Activated CD4-positive, alpha-beta memory T cell treated with anti-CD3 and anti-CD28 coated beads, Interleukin-2, amount 10 ng/mL, durations not matched to agents 7 days and 5 days (primary cell): ENCODE measurements around the gene ADGRV1. TPM values are rescaled to one million over a fixed set of nuclear protein-coding genes. Genes with fewer than 3 reads are reported as not detected.
"Not testable (repeated sequence)": the region's sequence is repeated elsewhere in the genome, so short reads cannot be mapped to it uniquely, and the experiment has no call there.

Experiments
- CTCF ChIA-PET: fragments of 350-600 bp; sonication (Branson Sonifier 250); formaldehyde crosslinking; loops from one replicate; lab custom pipeline; 2021; ENCODE audit warnings: antibody characterized with exemption, inconsistent platforms; lab: Charles Lee
- POLR2A ChIA-PET: fragments of 350-600 bp; sonication (Branson Sonifier 250); formaldehyde crosslinking; loops from one replicate; lab custom pipeline; 2021; ENCODE audit warnings: antibody characterized with exemption; lab: Charles Lee
- DNase-seq: peaks from one replicate; pipeline ENCODE4 v3.0.0-alpha.2; 2020
- H3K27ac Mint-ChIP-seq: one replicate; pipeline ENCODE4 v1.8.0; 2021; ENCODE audit warnings: mild to moderate bottlenecking, mixed read lengths
- H3K27me3 Mint-ChIP-seq: one replicate; pipeline ENCODE4 v1.8.0; 2021; ENCODE audit warnings: mixed read lengths
- H3K36me3 Mint-ChIP-seq: one replicate; pipeline ENCODE4 v1.8.0; 2021; ENCODE audit warnings: low read depth, mixed read lengths
- H3K4me1 Mint-ChIP-seq: one replicate; pipeline ENCODE4 v1.8.0; 2021; ENCODE audit warnings: mixed read lengths
- H3K4me3 Mint-ChIP-seq: one replicate; pipeline ENCODE4 v1.8.0; 2021; ENCODE audit warnings: mild to moderate bottlenecking, mixed read lengths
- H3K9me3 Mint-ChIP-seq: one replicate; pipeline ENCODE4 v1.8.0; 2021; ENCODE audit warnings: mixed read lengths
- total RNA-seq, 2 experiments: library from RNA; stranded (reverse); gene quantifications; one replicate each; pipeline ENCODE4 v1.2.3, GENCODE V29; 2021

Gene ADGRV1
- total RNA-seq, 2 experiments from 2014 or later: not detected

DNA sequence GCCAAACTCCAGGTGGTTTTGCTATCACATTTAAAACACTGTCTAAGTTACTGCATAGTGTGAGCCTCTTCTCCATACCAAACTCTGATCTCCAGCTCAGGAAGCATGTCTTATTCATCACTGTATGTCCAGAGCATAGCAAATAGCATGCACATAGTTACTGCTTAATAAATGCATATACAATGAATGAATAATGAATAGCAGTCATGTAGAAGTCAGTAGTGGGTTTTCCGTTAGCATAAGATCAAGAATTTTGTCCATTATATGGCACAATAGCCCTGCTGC is 495.1 kb downstream of the ADGRV1 start:
- Mint-ChIP-seq H3K9me3 (no peaks in the 10 kb centered on the region), H3K27ac (no peak overlapping the region), H3K4me3 (no peak overlapping the region), H3K27me3 (peaks cover 8% of the 10 kb centered on the region), H3K36me3 (no peaks in the 10 kb centered on the region), H3K4me1 (no peaks in the 10 kb centered on the region)
- ChIA-PET POLR2A (no interaction called here), CTCF (no interaction called here)
- DNase-seq: no peak

DNA sequence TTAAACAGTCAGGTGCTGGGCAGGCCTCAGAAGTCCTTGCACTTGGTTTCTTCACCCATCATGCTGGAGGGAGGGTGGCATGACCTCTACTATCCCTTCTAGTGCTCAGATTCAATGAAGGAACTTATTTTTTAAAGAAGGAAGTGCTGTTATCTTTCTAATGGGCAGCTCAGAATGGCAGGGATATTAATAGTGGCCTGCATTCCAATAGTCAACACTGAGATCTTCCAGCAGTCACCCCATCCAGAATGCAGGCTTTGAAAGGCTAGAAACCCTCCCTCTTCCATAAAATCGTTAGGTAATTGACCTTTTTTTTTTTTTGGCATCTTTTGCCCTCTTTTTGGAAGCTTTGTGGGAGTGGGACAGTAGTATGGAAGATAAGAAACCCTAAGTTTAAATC is 499.6 kb downstream of the ADGRV1 start:
- H3K27ac Mint-ChIP-seq: no peak overlapping the region
- no peaks in the 10 kb centered on the region for H3K9me3 Mint-ChIP-seq
- peaks cover 11% of the 10 kb centered on the region for H3K27me3 Mint-ChIP-seq
- H3K4me1 Mint-ChIP-seq: no peaks in the 10 kb centered on the region
- ChIA-PET POLR2A (no interaction called here), CTCF (no interaction called here)
- no peak overlapping the region for H3K4me3 Mint-ChIP-seq
- no peak for DNase-seq
- H3K36me3 Mint-ChIP-seq: no peaks in the 10 kb centered on the region

DNA sequence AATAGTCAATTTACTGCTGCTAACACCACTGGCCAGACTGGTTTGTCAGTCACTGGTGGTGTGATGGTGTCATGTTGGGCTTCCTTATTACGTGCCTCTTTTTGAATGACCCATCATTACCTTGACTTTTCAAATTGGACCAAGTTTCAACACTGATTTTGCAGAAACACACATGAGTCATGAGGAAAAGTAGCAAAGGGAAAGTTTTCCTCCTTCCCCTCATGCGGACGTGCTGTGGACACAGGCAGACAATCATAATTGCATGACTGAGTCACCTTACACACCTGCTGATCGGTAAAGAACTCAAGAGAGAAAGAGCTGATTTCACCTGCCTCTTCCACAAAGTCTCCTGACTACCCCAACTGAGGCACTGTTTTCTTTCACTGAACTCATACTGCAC is 500.0 kb downstream of the ADGRV1 start:
- no peak overlapping the region for H3K27ac Mint-ChIP-seq
- DNase-seq: no peak
- H3K36me3 Mint-ChIP-seq: no peaks in the 10 kb centered on the region
- peaks cover 10% of the 10 kb centered on the region for H3K27me3 Mint-ChIP-seq
- no peaks in the 10 kb centered on the region for H3K9me3 Mint-ChIP-seq
- H3K4me3 Mint-ChIP-seq: no peak overlapping the region
- no peaks in the 10 kb centered on the region for H3K4me1 Mint-ChIP-seq
- ChIA-PET CTCF (no interaction called here), POLR2A (no interaction called here)

DNA sequence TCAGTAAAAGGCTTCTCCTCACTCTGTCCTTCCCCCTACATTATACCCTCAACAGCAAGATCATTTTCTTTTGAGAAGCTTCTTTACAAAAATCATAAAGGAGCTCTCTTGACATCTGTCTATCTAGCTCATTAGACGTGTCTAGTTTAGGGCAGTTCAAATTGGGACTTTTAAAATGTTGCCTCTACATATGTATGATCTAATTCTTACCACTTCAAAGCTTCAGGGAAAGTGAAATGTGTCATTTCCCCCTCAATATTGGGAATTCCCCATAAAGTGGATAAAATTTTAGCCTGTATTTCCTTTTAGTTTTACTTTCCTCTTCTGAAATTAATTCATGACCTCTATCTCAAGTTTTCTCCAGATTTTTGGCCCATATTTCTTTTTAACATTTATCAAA is 500.8 kb downstream of the ADGRV1 start:
- POLR2A ChIA-PET: no interaction called here
- Mint-ChIP-seq H3K27ac (no peak overlapping the region), H3K36me3 (no peaks in the 10 kb centered on the region), H3K4me1 (no peaks in the 10 kb centered on the region), H3K4me3 (no peak overlapping the region), H3K27me3 (peaks cover 8% of the 10 kb centered on the region), H3K9me3 (no peaks in the 10 kb centered on the region)
- DNase-seq: no peak
- CTCF ChIA-PET: no interaction called here

DNA sequence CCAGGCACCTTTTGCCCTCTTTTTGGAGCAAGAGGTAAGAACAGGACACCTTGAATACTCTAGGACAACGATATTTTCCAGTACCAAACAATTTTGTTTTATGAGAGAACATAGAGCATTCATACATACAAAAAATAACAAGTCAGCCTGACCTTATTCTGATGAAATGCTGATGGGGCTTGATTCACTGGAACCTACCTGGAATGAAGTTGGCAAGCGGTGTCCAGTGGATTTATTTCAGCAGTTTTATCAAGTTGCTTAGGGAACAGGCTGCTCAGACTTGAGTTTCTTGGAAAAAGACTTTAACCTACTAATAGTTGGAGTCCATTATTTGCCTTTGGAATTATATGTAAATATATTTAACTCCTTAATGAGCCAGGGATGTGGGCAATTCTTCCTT is 502.5 kb downstream of the ADGRV1 start:
- ChIA-PET POLR2A (no interaction called here), CTCF (no interaction called here)
- Mint-ChIP-seq H3K9me3 (no peaks in the 10 kb centered on the region), H3K27me3 (peaks cover 9% of the 10 kb centered on the region), H3K4me3 (no peak overlapping the region), H3K27ac (no peak overlapping the region), H3K4me1 (no peaks in the 10 kb centered on the region), H3K36me3 (no peaks in the 10 kb centered on the region)
- DNase-seq: no peak

DNA sequence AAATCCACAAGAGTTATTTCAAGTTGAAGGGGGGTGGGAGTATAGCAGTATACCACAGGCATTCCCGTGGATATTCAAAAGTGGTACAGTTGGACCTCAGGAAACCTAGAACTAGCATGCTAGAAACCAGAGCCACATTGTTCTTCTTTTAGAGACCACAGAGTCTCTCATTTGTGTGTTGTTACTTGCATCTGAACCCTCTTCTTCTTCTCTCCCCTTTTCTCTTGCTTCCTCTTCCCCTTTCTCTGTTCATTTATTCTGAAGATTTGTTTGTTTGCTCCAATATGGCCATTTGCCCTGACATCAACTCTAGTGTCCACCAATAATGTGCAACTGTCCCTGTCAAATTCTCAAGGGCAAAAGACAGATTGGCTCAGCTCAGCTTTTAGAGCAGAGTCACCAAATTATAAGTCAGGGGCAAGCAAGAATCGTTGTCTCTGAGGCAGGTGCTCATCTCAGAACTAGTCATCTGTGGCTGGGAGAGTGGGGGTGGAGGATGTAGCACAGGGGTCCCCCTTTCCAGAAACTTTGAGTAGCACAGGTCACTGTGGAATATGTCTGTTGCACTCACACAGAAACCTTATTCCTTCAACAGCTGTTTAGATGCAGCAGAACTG is 503.5 kb downstream of the ADGRV1 start:
- ChIA-PET POLR2A (interaction anchor here (0.6 kb wide), 1 partner anchor 191 kb away, joined by 3 read pairs; no protein-coding TSS in a partner anchor), CTCF (interaction anchor here (0.7 kb wide), 1 partner anchor 26 kb away, joined by 4 read pairs; no protein-coding TSS in a partner anchor)
- Mint-ChIP-seq H3K36me3 (no peaks in the 10 kb centered on the region), H3K4me1 (no peaks in the 10 kb centered on the region), H3K9me3 (no peaks in the 10 kb centered on the region), H3K4me3 (no peak overlapping the region), H3K27ac (no peak overlapping the region), H3K27me3 (peaks cover 15% of the 10 kb centered on the region)
- DNase-seq: no peak

DNA sequence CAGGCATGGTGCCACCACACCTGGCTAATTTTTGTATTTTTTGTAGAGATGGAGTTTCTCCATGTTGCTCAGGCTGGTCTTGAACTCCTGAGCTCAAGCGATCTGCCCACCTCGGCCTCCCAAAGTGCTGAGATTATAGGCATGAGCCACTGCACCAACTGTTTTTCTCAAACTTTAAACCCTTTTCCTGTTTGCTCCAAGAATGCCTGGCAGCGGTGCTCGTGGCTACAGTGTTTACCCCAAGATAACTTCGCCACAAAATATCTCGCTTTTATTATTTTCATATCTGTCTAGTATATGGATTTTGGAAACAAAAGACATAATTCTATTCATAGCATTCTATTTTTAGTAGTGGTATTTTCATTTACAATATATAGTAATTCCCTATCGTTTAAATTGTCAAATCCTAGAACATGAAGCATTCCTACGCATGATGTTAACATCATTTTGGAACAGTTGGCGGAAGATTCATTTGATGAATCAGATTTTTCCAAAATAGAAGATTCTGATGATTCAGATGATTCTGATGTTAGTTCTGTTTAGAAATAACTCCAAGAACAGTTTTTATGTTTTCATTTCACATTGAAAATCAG is 504.6 kb downstream of the ADGRV1 start:
- POLR2A ChIA-PET, CTCF ChIA-PET, H3K9me3 Mint-ChIP-seq, DNase-seq, H3K4me1 Mint-ChIP-seq, H3K4me3 Mint-ChIP-seq, H3K36me3 Mint-ChIP-seq, H3K27ac Mint-ChIP-seq: not testable (repeated sequence)
- peaks cover 15% of the 10 kb centered on the region for H3K27me3 Mint-ChIP-seq

DNA sequence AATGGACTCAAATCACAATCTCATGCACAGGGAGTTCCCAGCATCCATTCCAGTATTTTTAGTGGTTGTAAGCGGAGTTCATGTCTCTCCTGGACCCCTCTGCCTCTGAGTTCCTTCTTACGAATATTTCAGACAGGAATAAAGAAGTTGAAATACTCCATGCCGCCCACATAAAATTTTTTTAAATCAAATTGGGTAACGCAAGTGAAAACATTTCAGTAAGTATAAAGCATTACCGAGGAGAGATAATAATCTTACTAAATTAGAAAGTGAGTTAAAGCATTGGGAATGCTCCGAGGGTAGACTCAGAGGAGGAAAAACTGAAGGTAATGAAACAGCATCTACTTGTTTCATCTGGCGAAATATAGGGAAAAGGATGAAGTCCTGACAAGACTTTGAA is 506.9 kb downstream of the ADGRV1 start:
- POLR2A ChIA-PET: no interaction called here
- H3K36me3 Mint-ChIP-seq: no peaks in the 10 kb centered on the region
- H3K9me3 Mint-ChIP-seq: no peaks in the 10 kb centered on the region
- no peak overlapping the region for H3K27ac Mint-ChIP-seq
- H3K27me3 Mint-ChIP-seq: peaks cover 17% of the 10 kb centered on the region
- CTCF ChIA-PET: no interaction called here
- H3K4me1 Mint-ChIP-seq: no peaks in the 10 kb centered on the region
- no peak for DNase-seq
- H3K4me3 Mint-ChIP-seq: no peak overlapping the region

DNA sequence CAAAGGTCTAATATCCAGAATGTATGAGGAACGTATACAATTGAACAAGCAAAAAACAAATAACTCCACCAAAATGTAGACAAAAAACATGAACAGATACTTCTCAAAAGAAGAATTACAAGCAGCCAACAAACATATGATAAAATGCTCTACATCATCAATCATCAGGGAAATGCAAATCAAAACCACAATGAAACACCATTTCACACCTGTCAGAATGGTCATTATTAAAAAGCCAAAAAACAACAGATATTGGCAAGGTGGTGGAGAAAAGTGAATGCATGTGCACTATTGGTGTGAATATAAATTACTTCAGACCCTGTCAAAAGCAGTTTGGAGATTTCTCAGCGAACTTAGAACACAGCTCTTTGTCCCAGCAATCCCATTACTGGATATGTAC is 510.8 kb downstream of the ADGRV1 start:
- CTCF ChIA-PET: no interaction called here
- DNase-seq: no peak
- Mint-ChIP-seq H3K27me3 (peaks cover 12% of the 10 kb centered on the region), H3K9me3 (no peaks in the 10 kb centered on the region), H3K27ac (no peak overlapping the region), H3K4me3 (no peak overlapping the region), H3K4me1 (no peaks in the 10 kb centered on the region), H3K36me3 (no peaks in the 10 kb centered on the region)
- POLR2A ChIA-PET: no interaction called here

DNA sequence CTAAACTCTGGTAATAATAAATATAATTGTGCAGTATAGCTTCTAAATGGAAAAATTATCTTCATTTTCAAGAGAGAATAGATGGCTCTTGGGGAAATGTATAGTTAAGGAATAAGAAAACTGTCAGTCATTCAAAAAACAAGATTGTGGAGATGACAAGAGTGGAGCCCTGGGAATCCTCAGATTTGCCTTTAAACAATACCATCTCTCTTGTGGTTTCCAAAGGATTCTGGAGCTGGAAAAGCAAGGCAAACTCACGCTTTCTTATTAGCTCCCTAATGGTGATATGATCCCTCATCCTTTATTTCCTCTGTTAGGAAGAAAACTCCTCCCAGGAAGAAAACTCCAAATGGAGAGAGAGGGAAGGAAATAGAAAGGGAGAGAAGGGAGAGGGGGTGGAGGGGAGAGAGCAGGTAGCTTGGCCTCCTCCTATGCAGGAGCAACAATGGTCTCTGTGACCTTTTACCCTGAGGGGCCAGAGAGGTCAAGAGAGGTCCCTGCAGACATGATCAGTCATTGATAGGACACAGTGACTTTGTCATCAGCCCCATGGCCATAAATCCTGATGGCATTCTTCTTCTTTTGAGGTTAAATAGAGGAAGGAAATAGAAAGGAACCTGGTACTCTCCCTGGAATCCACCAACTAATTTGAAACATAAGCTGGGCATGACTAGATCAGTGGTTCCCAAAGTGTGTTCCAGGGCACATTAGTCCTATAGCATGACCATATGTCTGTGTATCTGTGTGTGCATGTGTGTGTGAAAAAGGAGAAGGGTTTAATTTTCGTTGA is 512.4 kb downstream of the ADGRV1 start:
- Mint-ChIP-seq H3K27me3 (peaks cover 18% of the 10 kb centered on the region), H3K4me1 (no peaks in the 10 kb centered on the region), H3K36me3 (no peaks in the 10 kb centered on the region), H3K27ac (no peak overlapping the region), H3K9me3 (no peaks in the 10 kb centered on the region), H3K4me3 (no peak overlapping the region)
- no peak for DNase-seq
- CTCF ChIA-PET: no interaction called here
- POLR2A ChIA-PET: no interaction called here

DNA sequence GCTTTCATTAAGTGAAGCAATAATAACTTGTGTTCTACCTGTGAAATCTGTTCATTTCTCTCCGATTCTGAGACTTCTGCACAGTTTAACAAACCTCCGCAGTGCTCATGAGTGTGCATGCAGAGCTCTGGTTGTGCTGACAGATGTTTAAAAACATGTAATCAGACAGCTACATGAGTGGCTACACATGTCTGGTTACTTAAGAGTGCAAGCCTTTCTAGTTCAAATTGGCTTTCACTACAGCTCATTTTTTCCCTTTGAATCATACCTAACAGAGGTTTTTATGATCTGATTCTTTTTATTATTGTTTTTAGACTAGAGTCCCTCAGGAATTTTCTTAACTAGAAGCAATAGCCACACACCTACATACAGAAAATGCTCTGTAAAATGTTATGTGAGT is 514.3 kb downstream of the ADGRV1 start:
- ChIA-PET POLR2A (no interaction called here), CTCF (no interaction called here)
- Mint-ChIP-seq H3K9me3 (no peaks in the 10 kb centered on the region), H3K4me1 (no peaks in the 10 kb centered on the region), H3K27me3 (peaks cover 11% of the 10 kb centered on the region), H3K36me3 (no peaks in the 10 kb centered on the region), H3K27ac (no peak overlapping the region), H3K4me3 (no peak overlapping the region)
- no peak for DNase-seq

DNA sequence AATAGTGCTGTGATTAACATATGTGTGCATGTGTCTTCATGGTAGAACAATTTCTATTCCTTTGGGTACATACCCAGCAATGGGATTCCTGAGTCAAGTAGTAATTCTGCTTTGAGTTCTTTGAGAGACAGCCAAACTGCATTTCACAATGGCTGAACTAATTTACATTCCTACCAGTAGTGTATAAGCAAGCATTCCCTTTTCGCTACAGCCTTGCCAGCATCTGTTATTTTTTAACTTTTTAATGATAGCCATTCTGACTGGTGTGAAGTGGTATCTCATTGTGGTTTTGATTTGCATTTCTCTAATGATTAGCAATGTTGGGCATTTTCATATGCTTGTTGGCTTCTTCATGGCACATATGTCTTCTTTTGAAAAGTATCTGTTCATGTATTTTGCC is 516.0 kb downstream of the ADGRV1 start:
- ChIA-PET CTCF (no interaction called here), POLR2A (no interaction called here)
- H3K36me3 Mint-ChIP-seq: no peaks in the 10 kb centered on the region
- no peak overlapping the region for H3K4me3 Mint-ChIP-seq
- no peaks in the 10 kb centered on the region for H3K4me1 Mint-ChIP-seq
- H3K27me3 Mint-ChIP-seq: peaks cover 9% of the 10 kb centered on the region
- H3K27ac Mint-ChIP-seq: no peak overlapping the region
- DNase-seq: no peak
- H3K9me3 Mint-ChIP-seq: no peaks in the 10 kb centered on the region

DNA sequence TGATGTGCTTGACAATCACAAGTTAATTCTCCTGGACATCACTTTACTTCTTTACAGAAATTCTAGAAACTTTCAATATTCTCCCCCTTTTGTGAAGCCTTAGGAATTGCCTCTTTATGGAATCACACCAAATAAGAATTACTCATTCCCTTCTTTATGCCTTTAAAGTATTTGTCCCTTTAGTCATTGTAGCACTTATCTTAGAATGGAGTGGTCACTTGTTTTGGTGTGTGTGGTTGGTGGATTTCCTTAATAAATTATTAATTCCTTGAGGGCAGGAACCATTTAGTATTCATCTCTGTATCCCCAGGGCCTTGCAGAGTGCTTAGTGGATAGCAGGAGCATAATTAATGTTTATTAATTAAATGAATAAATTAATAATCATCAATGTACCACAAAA is 517.5 kb downstream of the ADGRV1 start:
- H3K4me3 Mint-ChIP-seq: no peak overlapping the region
- POLR2A ChIA-PET: no interaction called here
- H3K27me3 Mint-ChIP-seq: peaks cover 11% of the 10 kb centered on the region
- H3K9me3 Mint-ChIP-seq: no peaks in the 10 kb centered on the region
- no peak overlapping the region for H3K27ac Mint-ChIP-seq
- H3K36me3 Mint-ChIP-seq: no peaks in the 10 kb centered on the region
- CTCF ChIA-PET: no interaction called here
- no peaks in the 10 kb centered on the region for H3K4me1 Mint-ChIP-seq
- no peak for DNase-seq

DNA sequence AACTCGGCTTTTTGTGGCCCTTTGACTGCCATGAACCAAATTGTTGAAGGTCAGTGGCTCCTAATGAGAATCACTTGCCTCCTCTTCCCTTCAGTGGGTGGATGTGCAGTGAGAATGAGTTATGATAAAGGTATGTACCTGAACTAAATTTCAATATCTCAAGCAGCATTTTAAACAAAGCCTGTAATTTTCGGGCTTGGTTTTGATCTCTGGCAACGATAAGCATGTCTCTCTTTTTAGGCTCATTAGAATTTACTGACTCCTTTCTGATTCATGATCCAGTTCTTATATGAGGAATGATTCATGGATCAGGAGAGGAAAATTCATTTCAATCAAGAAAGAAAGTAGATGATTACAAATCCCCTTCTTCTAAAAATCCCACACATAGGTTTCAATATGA is 519.0 kb downstream of the ADGRV1 start:
- H3K27me3 Mint-ChIP-seq: peaks cover 8% of the 10 kb centered on the region
- H3K9me3 Mint-ChIP-seq: no peaks in the 10 kb centered on the region
- POLR2A ChIA-PET: no interaction called here
- H3K36me3 Mint-ChIP-seq: no peaks in the 10 kb centered on the region
- no peak for DNase-seq
- no peaks in the 10 kb centered on the region for H3K4me1 Mint-ChIP-seq
- no peak overlapping the region for H3K4me3 Mint-ChIP-seq
- no peak overlapping the region for H3K27ac Mint-ChIP-seq
- CTCF ChIA-PET: no interaction called here
